Measurements from ENCODE around the gene KRTAP4-7. TPM values are rescaled to one million over a fixed set of nuclear protein-coding genes. Genes with fewer than 3 reads are reported as not detected.

KRTAP4-7 gene
- polyA plus RNA-seq, 2 of the 4 experiments (the other 2 are of a cell fraction) = not detected

- no peak for TF ChIP-seq SREBF2 (IDR thresholded peaks at IDR 0.05)
- no peak for TF ChIP-seq FOXS1 (CRISPR knock-in tag; IDR thresholded peaks at IDR 0.05)
- TF ChIP-seq RARB (CRISPR knock-in tag; IDR thresholded peaks at IDR 0.05) = no peak
- 0 out of 2 replicates have a peak, but pooled peaks have one; percentile 37 for TF ChIP-seq MAX (IDR thresholded peaks at IDR 0.05)
- TF ChIP-seq HDAC2 (IDR thresholded peaks at IDR 0.05) = no peak
- TF ChIP-seq ZC3H11A (IDR thresholded peaks at IDR 0.05) = no peak
- 0 out of 2 replicates have a peak, but pooled peaks have one; percentile 16 for TF ChIP-seq JUNB (IDR thresholded peaks at IDR 0.05)
- no peak for TF ChIP-seq HOXB13 (CRISPR knock-in tag; IDR thresholded peaks at IDR 0.05; ENCODE audit: low read depth)
- TF ChIP-seq TP53 (CRISPR knock-in tag; IDR thresholded peaks at IDR 0.05) = no peak
- TF ChIP-seq KDM1A (IDR thresholded peaks at IDR 0.05; ENCODE audit: low read depth) = no peak
- no peak for TF ChIP-seq HOXB5 (CRISPR knock-in tag; IDR thresholded peaks at IDR 0.05)
Measured at GRCh38 chr17:41065829-41066624, 17.9 kb upstream of the KRTAP4-7 start, which contains the start of gene KRTAP2-4 (continued).

- H3K4me3 ChIP-seq = no peak overlapping the region
- CTCF ChIA-PET = interaction anchor here (1.7 to 2.5 kb wide), 2 partner anchors 8 to 158 kb away, joined by 4 to 6 read pairs; no protein-coding TSS in a partner anchor
- no peaks in the 10 kb centered on the region for H3K9me3 ChIP-seq
- FAIRE-seq = peak; percentile 56
- H3K4me2 ChIP-seq = no peak overlapping the region
- no peak for TF ChIP-seq RARB (CRISPR knock-in tag; IDR thresholded peaks at IDR 0.05)
- TF ChIP-seq BHLHE40 (IDR thresholded peaks at IDR 0.05; ENCODE audit: low read depth, low read length) = no peak
- TF ChIP-seq GATA3 (IDR thresholded peaks at IDR 0.05; ENCODE audit: borderline replicate concordance) = no peak
- TF ChIP-seq HDAC2 (IDR thresholded peaks at IDR 0.05) = no peak
- H3K27ac ChIP-seq = no peak overlapping the region
- peaks cover 10% of the 10 kb centered on the region for H3K4me1 ChIP-seq
- ATAC-seq = no peak
- DNase-seq (ENCODE audit: low read depth in 1 of 2, low spot score in 1 of 2) = no peak
- POLR2A ChIA-PET = no interaction called here
Measured at GRCh38 chr17:41067281-41067680, 16.7 kb upstream of the KRTAP4-7 start.

- 88% methylated on average over 3 of the region's 3 CpGs for WGBS (ENCODE audit: missing lambda C conversion rate)
- H3K4me2 ChIP-seq = no peak overlapping the region
Measured at GRCh38 chr17:41069031-41069430, 14.9 kb upstream of the KRTAP4-7 start.

More at GRCh38 chr17:41069031-41069430, 14.9 kb upstream of the KRTAP4-7 start:
- FAIRE-seq (no peak), DNase-seq (ENCODE audit: low read depth in 1 of 2, low spot score in 1 of 2) (no peak), ATAC-seq (no peak)
- H3K9me3 ChIP-seq = no peaks in the 10 kb centered on the region
- peaks cover 7% of the 10 kb centered on the region; the same call in 2 of the 3 replicates for H3K4me1 ChIP-seq
- ChIA-PET CTCF (interaction anchor here (2.5 kb wide), 1 partner anchor 10 kb away, joined by 6 read pairs; no protein-coding TSS in a partner anchor), POLR2A (no interaction called here)
- H3K4me3 ChIP-seq = no peak overlapping the region
- no peak overlapping the region for H3K27ac ChIP-seq
- no peak for TF ChIP-seq JUNB (IDR thresholded peaks at IDR 0.05)
- TF ChIP-seq RCOR1 (IDR thresholded peaks at IDR 0.05; ENCODE audit: low read depth, low read length) = no peak
- no peak for TF ChIP-seq ZSCAN20 (CRISPR knock-in tag; IDR thresholded peaks at IDR 0.05)
- TF ChIP-seq MAX (IDR thresholded peaks at IDR 0.05) = no peak
- no peak for TF ChIP-seq RFX5 (IDR thresholded peaks at IDR 0.05)
- TF ChIP-seq POLR2A (IDR thresholded peaks at IDR 0.05; ENCODE audit: low read length) = no peak
- no peak for TF ChIP-seq RNF2 (IDR thresholded peaks at IDR 0.05; ENCODE audit: borderline replicate concordance, low read depth)
- no peak for TF ChIP-seq EP300 (IDR thresholded peaks at IDR 0.05)
- TF ChIP-seq PHF8 (IDR thresholded peaks at IDR 0.05; ENCODE audit: borderline replicate concordance, low read depth) = no peak
- TF ChIP-seq REST (IDR thresholded peaks at IDR 0.05) = no peak
- TF ChIP-seq MAZ (IDR thresholded peaks at IDR 0.05; ENCODE audit: borderline replicate concordance, low read depth, low read length) = no peak
- no peak for TF ChIP-seq E2F6 (IDR thresholded peaks at IDR 0.05; ENCODE audit: borderline replicate concordance, low read depth)
- TF ChIP-seq HES2 (IDR thresholded peaks at IDR 0.05) = no peak
- TF ChIP-seq TFCP2L1 (CRISPR knock-in tag; IDR thresholded peaks at IDR 0.05) = no peak
- no peak for TF ChIP-seq HMGXB4 (CRISPR knock-in tag; IDR thresholded peaks at IDR 0.05; ENCODE audit: borderline replicate concordance)
- no peak for TF ChIP-seq ELK1 (IDR thresholded peaks at IDR 0.05; ENCODE audit: low read depth, low read length)
- TF ChIP-seq HOXA7 (CRISPR knock-in tag; IDR thresholded peaks at IDR 0.05) = no peak
- TF ChIP-seq GATA3 (IDR thresholded peaks at IDR 0.05; ENCODE audit: borderline replicate concordance) = no peak
